K562 (cell line): ENCODE data around the gene THSD8. TPM values are rescaled to one million over a fixed set of nuclear protein-coding genes. Genes with fewer than 3 reads are reported as not detected.

Experiments
- ARID2 ChIP-seq: fragments of 450-650 bp; IDR thresholded peaks from 2 replicates; pipeline ENCODE4 v1.6.1; 2017; ENCODE audit warnings: antibody characterized with exemption, mild to moderate bottlenecking
- BHLHE40 ChIP-seq: IDR thresholded peaks from 2 replicates; pipeline ENCODE4 v1.6.1; 2011; ENCODE audit warnings: low read length, improper control_type of control experiment
- E4F1 ChIP-seq: fragments of 250-450 bp; sonication (Bioruptor Pico); IDR thresholded peaks from 2 replicates; pipeline ENCODE4 v1.5.0; 2021; ENCODE audit warnings: mild to moderate bottlenecking, borderline replicate concordance
- GTF3C2 ChIP-seq: IDR thresholded peaks from 3 replicates; pipeline ENCODE4 v1.6.1; 2011; ENCODE audit warnings: borderline replicate concordance, mild to moderate bottlenecking, moderate library complexity; ENCODE audit not compliant: insufficient read length; ENCODE audit errors: extremely low read depth
- MXI1 ChIP-seq: IDR thresholded peaks from 2 replicates; pipeline ENCODE4 v1.6.1; 2011; ENCODE audit warnings: low read depth, mild to moderate bottlenecking, improper control_type of control experiment, low read length
- PHTF2 ChIP-seq: fragments of 250-450 bp; sonication (Bioruptor Pico); IDR thresholded peaks from 2 replicates; pipeline ENCODE4 v1.5.0; 2021; ENCODE audit warnings: mild to moderate bottlenecking
- POLR2AphosphoS2 ChIP-seq: IDR thresholded peaks from 2 replicates; pipeline ENCODE4 v1.6.1; 2012; ENCODE audit warnings: low read length, improper control_type of control experiment
- POU5F1 ChIP-seq: fragments of 150-350 bp; IDR thresholded peaks from 2 replicates; pipeline ENCODE4 v1.6.1; 2014; ENCODE audit warnings: borderline replicate concordance, low read length, low read depth, mild to moderate bottlenecking; ENCODE audit not compliant: partially characterized antibody
- SIX5 ChIP-seq, 2 experiments: IDR thresholded peaks; 2 replicates each; pipeline ENCODE4 v1.6.1; 2011; ENCODE audit warnings: low read length in 2 of 2, borderline replicate concordance in 1 of 2, low read depth in 1 of 2, mild to moderate bottlenecking in 1 of 2, moderate library complexity in 1 of 2; ENCODE audit not compliant: insufficient read depth in 1 of 2
- TCFL5 ChIP-seq: fragments of 250-450 bp; sonication (Bioruptor Pico); conservative IDR thresholded peaks from 2 replicates; pipeline ENCODE4 v1.6.1; 2021; ENCODE audit warnings: mild to moderate bottlenecking, moderate library complexity, matching md5 sums
- USF2 ChIP-seq: sonication (generic); formaldehyde crosslinking; IDR thresholded peaks from 2 replicates; pipeline ENCODE4 v1.5.0; 2020; ENCODE audit warnings: missing genetic modification reagents
- ZBTB11 ChIP-seq, 3 experiments: fragments of 200-800 bp in 1 of 3; fragments of 250-450 bp in 1 of 3; fragments of 450-650 bp in 1 of 3; sonication (Bioruptor Pico) in 1 of 3; sonication (Bioruptor generic) in 1 of 3; formaldehyde crosslinking in 1 of 3; IDR thresholded peaks; 2 replicates each; pipeline versions ENCODE4 v1.6.1 to v1.8.0; 2016 to 2022; ENCODE audit warnings: mild to moderate bottlenecking in 2 of 3, missing genetic modification characterization in 2 of 3, missing compliant biosample characterization in 1 of 3, moderate library complexity in 1 of 3
- ZKSCAN3 ChIP-seq: fragments of 250-450 bp; sonication (Bioruptor Pico); IDR thresholded peaks from 2 replicates; pipeline ENCODE4 v1.4.0; 2020
- ZNF280B ChIP-seq: fragments of 250-450 bp; sonication (Bioruptor Pico); IDR thresholded peaks from 2 replicates; pipeline ENCODE4 v1.5.1; 2021; ENCODE audit warnings: mild to moderate bottlenecking
- polyA plus RNA-seq, 8 experiments: library from polyadenylated mRNA; depleted of rRNA in 4 of 8; stranded (reverse) in 5 of 8; unstranded in 3 of 8; fragments of >200 nt; fragmentation: Nextera tagmentation in 2 of 8; fragmentation: Illumina TruSeq in 1 of 8; extraction: Ambion mirVana in 2 of 8; extraction: Trizol in 1 of 8; gene quantifications; 2 replicates each; pipeline versions ENCODE4 v1.2.1 to v1.2.3, GENCODE V29; 2011 to 2014; ENCODE audit warnings: inconsistent platforms in 1 of 8, missing spikeins in 1 of 8
- total RNA-seq, 7 experiments: library from RNA; depleted of rRNA in 6 of 7; stranded (reverse); fragments of >200 nt in 6 of 7; fragmentation: Illumina TruSeq in 2 of 7; extraction: Trizol in 2 of 7; gene quantifications; 2 replicates each; pipeline versions ENCODE4 v1.2.1 to v1.2.3, GENCODE V29; 2011 to 2021; ENCODE audit warnings: low replicate concordance in 1 of 7

The THSD8 gene
- total and polyA plus RNA-seq, 9 of the 15 experiments (the other 6 are each of a cell fraction or from before 2014, with no cell fraction given), result 8.4 to 42.4 (median 19.9) TPM; not detected in 2

- peak; percentile 91 for TF ChIP-seq POLR2AphosphoS2
- no peak for TF ChIP-seq ZKSCAN3 (CRISPR knock-in tag)
- no peak for TF ChIP-seq POU5F1
- no peak for TF ChIP-seq BHLHE40
- TF ChIP-seq TCFL5 (CRISPR knock-in tag), result no peak
- no peak for TF ChIP-seq ARID2
- TF ChIP-seq ZNF280B, result no peak
- no peak for TF ChIP-seq SIX5 (IDR thresholded peaks at IDR 0.05; ENCODE audit: borderline replicate concordance in 1 of 2, insufficient read depth in 1 of 2, low read depth in 1 of 2, low read length in 2 of 2)
- no peak for TF ChIP-seq GTF3C2
- no peak for TF ChIP-seq USF2 (CRISPR knock-in tag)
- no peak for TF ChIP-seq MXI1
- TF ChIP-seq E4F1 (CRISPR knock-in tag), result no peak
- TF ChIP-seq PHTF2 (CRISPR knock-in tag), result no peak
- TF ChIP-seq ZBTB11 (CRISPR knock-in tag; IDR thresholded peaks at IDR 0.05), result no peak
These were observed 8.3 kb upstream of the THSD8 start (continued) for GRCh38 chr19:12793290-12794195.
